ENCODE data around the gene ABCB11. TPM values are rescaled to one million over a fixed set of nuclear protein-coding genes. Genes with fewer than 3 reads are reported as not detected.

ABCB11 gene
- total and polyA plus RNA-seq, 2 donors (not counting 1 experiment from before 2014, with no cell fraction given) = not detected

GRCh38 chr2:168977608-168978007 is 53.5 kb downstream of the ABCB11 start:
- H3K9me3 Mint-ChIP-seq (ENCODE audit: insufficient read depth) = no peaks in the 10 kb centered on the region
- Histone ChIP-seq H3K9ac (ENCODE audit: low read length) (no peak overlapping the region), H3K4me1 (ENCODE audit: control insufficient read depth in 2 of 2, insufficient read depth in 2 of 2, low read length in 2 of 2) (no peaks in the 10 kb centered on the region), H3K9me3 (ENCODE audit: control extremely low read depth in 1 of 3, control insufficient read depth in 2 of 3, insufficient read depth in 1 of 3, low read length in 2 of 3) (no peaks in the 10 kb centered on the region), H3K4me2 (replicated peaks; ENCODE audit: low read depth, low read length, poor library complexity, severe bottlenecking) (no peak overlapping the region), H3K27ac (ENCODE audit: low read length in 2 of 2) (no peak overlapping the region), H3K27me3 (replicated peaks in 1 of 4; ENCODE audit: control extremely low read depth in 1 of 4, control insufficient read depth in 3 of 4, insufficient read depth in 4 of 4, low read length in 3 of 4) (no peaks in the 10 kb centered on the region), H4K20me1 (ENCODE audit: control insufficient read depth, insufficient read depth, low read length, poor library complexity, severe bottlenecking) (no peaks in the 10 kb centered on the region), H2AFZ (ENCODE audit: insufficient read depth, low read depth, low read length, poor library complexity, severe bottlenecking) (no peak overlapping the region), H3K4me3 (ENCODE audit: control extremely low read depth in 1 of 5, extremely low read depth in 1 of 5, insufficient read depth in 1 of 5, low read depth in 2 of 5, low read length in 4 of 5) (no peak overlapping the region), H3K36me3 (replicated peaks in 1 of 2; ENCODE audit: control extremely low read depth in 1 of 2, control insufficient read depth in 1 of 2, extremely low read depth in 1 of 2, insufficient read depth in 2 of 2, low read length in 1 of 2) (no peaks in the 10 kb centered on the region), H3K79me2 (ENCODE audit: control insufficient read depth, insufficient read depth, low read length) (no peaks in the 10 kb centered on the region)
- no peak for DNase-seq
- CTCF ChIA-PET = no interaction called here
- H3K27me3 Mint-ChIP-seq = no peaks in the 10 kb centered on the region
- ATAC-seq (ENCODE audit: low read depth) = no peak
- H3K27ac Mint-ChIP-seq = no peak overlapping the region
- H3K4me1 Mint-ChIP-seq = no peaks in the 10 kb centered on the region
- TF ChIP-seq EZH2 (IDR thresholded peaks at IDR 0.05; ENCODE audit: borderline replicate concordance, insufficient read depth, low read depth, low read length, poor library complexity, severe bottlenecking) = no peak
- TF ChIP-seq, protein P1, sequence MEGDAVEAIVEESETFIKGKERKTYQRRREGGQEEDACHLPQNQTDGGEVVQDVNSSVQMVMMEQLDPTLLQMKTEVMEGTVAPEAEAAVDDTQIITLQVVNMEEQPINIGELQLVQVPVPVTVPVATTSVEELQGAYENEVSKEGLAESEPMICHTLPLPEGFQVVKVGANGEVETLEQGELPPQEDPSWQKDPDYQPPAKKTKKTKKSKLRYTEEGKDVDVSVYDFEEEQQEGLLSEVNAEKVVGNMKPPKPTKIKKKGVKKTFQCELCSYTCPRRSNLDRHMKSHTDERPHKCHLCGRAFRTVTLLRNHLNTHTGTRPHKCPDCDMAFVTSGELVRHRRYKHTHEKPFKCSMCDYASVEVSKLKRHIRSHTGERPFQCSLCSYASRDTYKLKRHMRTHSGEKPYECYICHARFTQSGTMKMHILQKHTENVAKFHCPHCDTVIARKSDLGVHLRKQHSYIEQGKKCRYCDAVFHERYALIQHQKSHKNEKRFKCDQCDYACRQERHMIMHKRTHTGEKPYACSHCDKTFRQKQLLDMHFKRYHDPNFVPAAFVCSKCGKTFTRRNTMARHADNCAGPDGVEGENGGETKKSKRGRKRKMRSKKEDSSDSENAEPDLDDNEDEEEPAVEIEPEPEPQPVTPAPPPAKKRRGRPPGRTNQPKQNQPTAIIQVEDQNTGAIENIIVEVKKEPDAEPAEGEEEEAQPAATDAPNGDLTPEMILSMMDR (IDR thresholded peaks at IDR 0.05) = no peak
- intact Hi-C loops (cut with micrococcal nuclease) = no loop called here
- POLR2A ChIA-PET = no interaction called here
- no peak overlapping the region for H3K4me3 Mint-ChIP-seq
- no CpG with 5 or more reads among the region's 4 CpGs for WGBS (ENCODE audit: insufficient coverage)

DNA sequence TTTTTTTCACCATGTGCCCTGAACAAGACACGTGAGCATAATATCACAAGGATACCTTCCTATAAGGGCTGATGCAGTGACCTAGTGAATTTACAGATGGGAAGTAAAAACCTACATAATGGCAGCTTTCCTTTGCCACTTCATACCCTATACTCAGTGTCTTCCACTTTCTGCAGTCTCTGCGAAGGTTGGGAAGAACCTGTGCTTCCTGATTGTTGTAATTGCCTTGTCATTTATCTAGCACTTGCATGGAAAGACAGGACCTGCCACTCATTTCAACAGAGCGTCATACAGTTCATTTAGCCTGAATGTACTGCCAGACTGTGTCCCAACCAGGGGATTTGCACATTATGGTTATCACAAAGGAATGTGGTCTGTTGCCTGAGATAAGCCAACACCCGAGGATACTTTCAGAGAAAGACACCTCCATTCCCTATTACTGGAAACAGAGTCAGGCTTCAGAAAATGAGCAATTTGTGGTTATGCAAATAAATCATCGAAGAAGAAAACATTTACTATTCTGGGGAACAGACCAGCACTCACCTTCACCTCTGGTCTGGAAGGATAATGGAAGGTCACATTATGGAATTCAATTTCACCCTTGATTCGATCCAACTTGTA is 55.0 kb downstream of the ABCB11 start:
- intact Hi-C loops (cut with micrococcal nuclease) = no loop called here
- H3K36me3 ChIP-seq (replicated peaks in 1 of 2; ENCODE audit: control extremely low read depth in 1 of 2, control insufficient read depth in 1 of 2, extremely low read depth in 1 of 2, insufficient read depth in 2 of 2, low read length in 1 of 2) = no peaks in the 10 kb centered on the region
- no peaks in the 10 kb centered on the region for H3K27me3 ChIP-seq (replicated peaks in 1 of 4; ENCODE audit: control extremely low read depth in 1 of 4, control insufficient read depth in 3 of 4, insufficient read depth in 4 of 4, low read length in 3 of 4)
- ChIA-PET CTCF (no interaction called here), POLR2A (no interaction called here)
- 92% methylated on average over 2 of the region's 6 CpGs for WGBS (ENCODE audit: insufficient coverage)
- H3K4me1 ChIP-seq (ENCODE audit: control insufficient read depth in 2 of 2, insufficient read depth in 2 of 2, low read length in 2 of 2) = no peaks in the 10 kb centered on the region
- no peaks in the 10 kb centered on the region for H3K9me3 Mint-ChIP-seq (ENCODE audit: insufficient read depth)
- H4K20me1 ChIP-seq (ENCODE audit: control insufficient read depth, insufficient read depth, low read length, poor library complexity, severe bottlenecking) = no peaks in the 10 kb centered on the region
- no peak for ATAC-seq (ENCODE audit: low read depth)
- no peak overlapping the region for H3K27ac Mint-ChIP-seq
- H3K9me3 ChIP-seq (ENCODE audit: control extremely low read depth in 1 of 3, control insufficient read depth in 2 of 3, insufficient read depth in 1 of 3, low read length in 2 of 3) = no peaks in the 10 kb centered on the region
- TF ChIP-seq, protein P1 (IDR thresholded peaks at IDR 0.05) = no peak
- TF ChIP-seq EZH2 (IDR thresholded peaks at IDR 0.05; ENCODE audit: borderline replicate concordance, insufficient read depth, low read depth, low read length, poor library complexity, severe bottlenecking) = no peak
- no peak overlapping the region for H3K27ac ChIP-seq (ENCODE audit: low read length in 2 of 2)
- DNase-seq = no peak
- no peak overlapping the region for H3K4me3 Mint-ChIP-seq
- no peaks in the 10 kb centered on the region for H3K4me1 Mint-ChIP-seq
- no peak overlapping the region for H3K4me2 ChIP-seq (replicated peaks; ENCODE audit: low read depth, low read length, poor library complexity, severe bottlenecking)
- no peak overlapping the region for H3K9ac ChIP-seq (ENCODE audit: low read length)
- no peak overlapping the region for H3K4me3 ChIP-seq (ENCODE audit: control extremely low read depth in 1 of 5, extremely low read depth in 1 of 5, insufficient read depth in 1 of 5, low read depth in 2 of 5, low read length in 4 of 5)
- no peak overlapping the region for H2AFZ ChIP-seq (ENCODE audit: insufficient read depth, low read depth, low read length, poor library complexity, severe bottlenecking)
- no peaks in the 10 kb centered on the region for H3K79me2 ChIP-seq (ENCODE audit: control insufficient read depth, insufficient read depth, low read length)
- no peaks in the 10 kb centered on the region for H3K27me3 Mint-ChIP-seq
